Left ventricle myocardium inferior (tissue), 1 donor: ENCODE measurements around the gene NDUFV1. TPM values are rescaled to one million over a fixed set of nuclear protein-coding genes. Genes with fewer than 3 reads are reported as not detected.
"Not testable (repeated sequence)": the region's sequence is repeated elsewhere in the genome, so short reads cannot be mapped to it uniquely, and the experiment has no call there.

Source experiments
- DNase-seq: peaks from one replicate; pipeline ENCODE4 v3.0.0-alpha.2; 2020
- H3K27ac ChIP-seq: fragments of 200-600 bp; replicated peaks from 2 replicates; pipeline ENCODE4 v1.8.0; 2021
- H3K27me3 ChIP-seq: fragments of 200-600 bp; 2 replicates; pipeline ENCODE4 v1.8.0; 2021; ENCODE audit warnings: low read depth
- H3K36me3 ChIP-seq: fragments of 200-600 bp; 2 replicates; pipeline ENCODE4 v1.8.0; 2021
- H3K4me1 ChIP-seq: fragments of 200-600 bp; 2 replicates; pipeline ENCODE4 v1.8.0; 2021
- H3K4me3 ChIP-seq: fragments of 200-600 bp; 2 replicates; pipeline ENCODE4 v1.8.0; 2021; ENCODE audit warnings: mild to moderate bottlenecking, moderate library complexity
- H3K9me3 ChIP-seq: fragments of 200-600 bp; replicated peaks from 2 replicates; pipeline ENCODE4 v1.8.0; 2021
- intact Hi-C: fragments of 100-400 bp; cut with micrococcal nuclease; formaldehyde crosslinking; loops from one replicate; pipeline ENCODE4 v1.11.0; 2022
- total RNA-seq: library from RNA; stranded (reverse); fragmentation: NEBNext Ultra II Directional; extraction: Animal tissue kit (Norgen Biotek cat#: 25700); gene quantifications from one replicate; pipeline ENCODE4 v1.2.1, GENCODE V29; 2021
- TF ChIP-seq, protein P1 (sequence below): fragments of 200-600 bp; IDR thresholded peaks from 2 replicates; pipeline ENCODE4 v1.8.0; 2021; ENCODE audit warnings: antibody characterized with exemption, mild to moderate bottlenecking, borderline replicate concordance
- donor health status: DM: no; HTN: yes; CAD: no; lungs with severe emphysema.

Gene NDUFV1
- total RNA-seq, 1 donor from 2014 or later: 640 TPM

GRCh38 chr11:67635231-67635521, 28.4 kb downstream of the NDUFV1 start:
- Histone ChIP-seq H3K4me1 (peaks cover 23% of the 10 kb centered on the region), H3K9me3 (no peaks in the 10 kb centered on the region), H3K36me3 (no peaks in the 10 kb centered on the region), H3K4me3 (no peak overlapping the region), H3K27ac (no peak overlapping the region), H3K27me3 (peaks cover 28% of the 10 kb centered on the region)
- DNase-seq: no peak
- intact Hi-C loops: no loop called here
- TF ChIP-seq, protein P1, sequence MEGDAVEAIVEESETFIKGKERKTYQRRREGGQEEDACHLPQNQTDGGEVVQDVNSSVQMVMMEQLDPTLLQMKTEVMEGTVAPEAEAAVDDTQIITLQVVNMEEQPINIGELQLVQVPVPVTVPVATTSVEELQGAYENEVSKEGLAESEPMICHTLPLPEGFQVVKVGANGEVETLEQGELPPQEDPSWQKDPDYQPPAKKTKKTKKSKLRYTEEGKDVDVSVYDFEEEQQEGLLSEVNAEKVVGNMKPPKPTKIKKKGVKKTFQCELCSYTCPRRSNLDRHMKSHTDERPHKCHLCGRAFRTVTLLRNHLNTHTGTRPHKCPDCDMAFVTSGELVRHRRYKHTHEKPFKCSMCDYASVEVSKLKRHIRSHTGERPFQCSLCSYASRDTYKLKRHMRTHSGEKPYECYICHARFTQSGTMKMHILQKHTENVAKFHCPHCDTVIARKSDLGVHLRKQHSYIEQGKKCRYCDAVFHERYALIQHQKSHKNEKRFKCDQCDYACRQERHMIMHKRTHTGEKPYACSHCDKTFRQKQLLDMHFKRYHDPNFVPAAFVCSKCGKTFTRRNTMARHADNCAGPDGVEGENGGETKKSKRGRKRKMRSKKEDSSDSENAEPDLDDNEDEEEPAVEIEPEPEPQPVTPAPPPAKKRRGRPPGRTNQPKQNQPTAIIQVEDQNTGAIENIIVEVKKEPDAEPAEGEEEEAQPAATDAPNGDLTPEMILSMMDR: no peak

DNA sequence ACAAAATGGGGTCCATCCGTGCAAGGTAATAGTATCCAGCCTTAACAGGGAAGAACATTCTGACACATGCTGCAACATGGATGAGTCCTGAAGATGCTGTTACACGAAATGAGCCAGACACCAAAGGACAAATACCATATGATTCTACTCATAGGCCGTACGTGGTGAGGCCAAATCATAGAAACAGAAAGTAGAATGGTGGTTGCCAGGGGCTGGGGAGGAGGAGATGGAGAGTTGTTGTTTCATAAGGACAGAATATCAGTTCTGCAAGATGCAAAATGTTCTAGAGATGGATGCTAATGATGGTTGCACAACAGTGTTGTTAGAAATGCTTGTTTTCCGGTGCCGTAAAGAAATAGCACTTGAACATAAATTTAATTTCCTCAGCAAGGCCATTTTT, 30.2 kb downstream of the NDUFV1 start:
- H3K9me3 ChIP-seq: no peaks in the 10 kb centered on the region
- TF ChIP-seq, protein P1: no peak
- no peak for DNase-seq
- no peaks in the 10 kb centered on the region for H3K36me3 ChIP-seq
- H3K27me3 ChIP-seq: peaks cover 42% of the 10 kb centered on the region
- intact Hi-C loops: no loop called here
- peaks cover 7% of the 10 kb centered on the region for H3K4me1 ChIP-seq
- H3K27ac ChIP-seq: no peak overlapping the region
- no peak overlapping the region for H3K4me3 ChIP-seq

DNA sequence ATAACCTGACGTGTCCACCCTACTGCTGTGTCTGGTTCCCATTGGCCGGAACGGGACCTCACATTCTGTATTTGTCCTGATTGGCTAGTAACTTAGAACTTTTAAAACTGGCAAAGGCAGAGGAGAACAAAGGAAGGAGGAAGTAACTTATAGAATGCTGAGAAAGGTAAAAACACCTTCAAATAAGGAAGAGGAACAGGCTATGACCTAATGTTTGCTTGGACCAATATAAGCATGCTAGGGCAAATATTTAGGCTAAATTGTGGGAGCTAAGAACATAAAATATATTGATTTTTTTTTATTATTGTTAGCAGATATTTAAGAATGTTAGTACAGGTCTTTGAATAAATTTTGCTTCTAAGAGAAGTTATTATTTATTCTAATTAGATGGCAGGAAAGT, 30.7 kb downstream of the NDUFV1 start:
- peaks cover 42% of the 10 kb centered on the region for H3K27me3 ChIP-seq
- intact Hi-C loops, H3K9me3 ChIP-seq, H3K36me3 ChIP-seq, H3K27ac ChIP-seq, H3K4me1 ChIP-seq, H3K4me3 ChIP-seq, DNase-seq: not testable (repeated sequence)

- peaks cover 42% of the 10 kb centered on the region for H3K27me3 ChIP-seq
- no peak for DNase-seq
- H3K9me3 ChIP-seq: peaks cover 3% of the 10 kb centered on the region
- H3K4me3 ChIP-seq: no peak overlapping the region
- intact Hi-C loops: no loop called here
- H3K36me3 ChIP-seq: no peaks in the 10 kb centered on the region
- no peaks in the 10 kb centered on the region for H3K4me1 ChIP-seq
- TF ChIP-seq, protein P1: no peak
- H3K27ac ChIP-seq: no peak overlapping the region
Observed at GRCh38 chr11:67638535-67639437, 32.0 kb downstream of the NDUFV1 start.

DNA sequence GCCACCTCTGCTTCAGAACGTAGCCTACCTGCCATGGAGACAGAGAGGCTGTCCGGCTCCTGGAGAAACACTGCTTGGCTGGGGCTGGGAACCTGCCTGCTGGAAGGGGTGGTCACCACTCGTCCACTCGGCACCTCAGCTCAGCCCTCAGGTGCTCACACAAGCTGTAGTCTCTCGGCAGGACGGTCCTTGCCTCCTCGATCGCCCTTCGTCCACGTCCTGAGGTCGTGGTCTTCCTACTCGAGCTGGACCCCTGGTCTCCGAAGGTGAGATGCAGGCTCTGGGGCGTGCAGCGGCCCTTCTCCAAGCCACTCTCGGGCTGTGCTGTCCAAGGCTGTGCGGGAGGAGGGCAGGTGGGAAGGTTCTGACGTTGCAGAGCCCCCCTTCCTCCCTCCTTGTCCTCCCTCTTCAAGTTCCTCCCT, 32.7 kb downstream of the NDUFV1 start, which contains the start of gene TBX10:
Gene TBX10 (minus strand): TSS at position 326 of the 422 bp plus-strand sequence. CDS start 291 bp downstream, at position 35.
- intact Hi-C loops: no loop called here
- H3K27me3 ChIP-seq: peaks cover 39% of the 10 kb centered on the region
- H3K36me3 ChIP-seq: no peaks in the 10 kb centered on the region
- no peak within 1 kb of the TSS for H3K27ac ChIP-seq
- H3K4me3 ChIP-seq: no peak within 1 kb of the TSS
- TF ChIP-seq, protein P1: no peak
- H3K4me1 ChIP-seq: no peaks in the 10 kb centered on the region
- no peak for DNase-seq
- peaks cover 7% of the 10 kb centered on the region for H3K9me3 ChIP-seq

DNA sequence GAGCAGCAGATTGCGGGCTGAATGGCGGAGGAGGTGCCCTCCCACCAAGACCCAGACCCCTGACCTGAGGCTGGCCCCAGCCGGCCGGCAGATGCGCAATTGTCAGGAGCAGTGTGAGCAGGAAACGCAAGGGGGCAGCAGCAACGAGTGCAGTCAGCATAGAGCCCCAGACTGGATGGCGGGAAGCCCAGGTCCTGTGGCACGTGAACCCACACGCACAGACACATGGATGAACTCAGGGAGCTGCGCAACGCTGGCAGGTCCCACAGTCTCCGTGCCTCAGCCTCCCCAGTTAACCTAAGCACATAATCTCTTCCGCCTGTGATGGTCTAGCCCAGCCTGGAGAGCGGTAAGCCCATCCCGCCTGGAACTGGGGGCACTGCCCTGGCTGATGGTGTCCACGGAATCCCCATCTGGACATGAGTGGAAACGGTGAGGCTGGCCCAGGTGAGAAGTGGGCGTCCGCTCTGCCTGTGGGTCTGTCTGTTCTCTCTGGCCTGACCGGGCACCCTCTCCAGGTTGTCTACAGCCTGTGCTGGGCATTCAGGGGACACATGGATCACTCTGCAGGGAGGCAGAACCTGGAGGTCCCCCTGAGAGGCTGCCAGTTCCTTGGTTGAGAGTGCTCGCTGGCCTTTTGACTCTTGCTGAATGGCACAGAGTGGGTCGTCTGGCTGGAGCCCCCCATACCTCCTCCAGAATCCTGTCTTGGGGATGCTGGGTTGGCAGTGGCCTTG, 33.5 kb downstream of the NDUFV1 start:
- DNase-seq: no peak
- Histone ChIP-seq H3K4me1 (no peaks in the 10 kb centered on the region), H3K36me3 (no peaks in the 10 kb centered on the region), H3K9me3 (peaks cover 7% of the 10 kb centered on the region), H3K27ac (no peak overlapping the region), H3K4me3 (no peak overlapping the region), H3K27me3 (peaks cover 32% of the 10 kb centered on the region)
- intact Hi-C loops: no loop called here
- TF ChIP-seq, protein P1: peak; percentile 67
